Activated T-helper 17 cell treated with anti-CD3 and anti-CD28 coated beads, Interleukin-2, amount 50 U/mL, for 72 hours (primary cell): Measurements from ENCODE around the gene RPL37. TPM values are rescaled to one million over a fixed set of nuclear protein-coding genes. Genes with fewer than 3 reads are reported as not detected.
"Not testable (repeated sequence)": the region's sequence is repeated elsewhere in the genome, so short reads cannot be mapped to it uniquely, and the experiment has no call there.

Experiments used
- ATAC-seq: fragments of 150-1000 bp; cut with Tn5 transposase; replicated peaks from 2 replicates; pipeline ENCODE4 v1.10.0; 2021; ENCODE audit warnings: mild to moderate bottlenecking, moderate library complexity
- H3K27ac Mint-ChIP-seq: one replicate; pipeline ENCODE4 v1.8.0; 2022; ENCODE audit warnings: mixed read lengths
- H3K27me3 Mint-ChIP-seq: one replicate; pipeline ENCODE4 v1.8.0; 2022; ENCODE audit warnings: mixed read lengths
- H3K36me3 Mint-ChIP-seq: one replicate; pipeline ENCODE4 v1.8.0; 2022; ENCODE audit warnings: low read depth, mild to moderate bottlenecking, mixed read lengths
- H3K4me1 Mint-ChIP-seq: one replicate; pipeline ENCODE4 v1.8.0; 2022; ENCODE audit warnings: mixed read lengths
- H3K4me3 Mint-ChIP-seq: one replicate; pipeline ENCODE4 v1.8.0; 2022; ENCODE audit warnings: mild to moderate bottlenecking, mixed read lengths
- H3K9me3 Mint-ChIP-seq: one replicate; pipeline ENCODE4 v1.8.0; 2022; ENCODE audit warnings: mixed read lengths
- total RNA-seq, 2 donors: library from RNA; stranded (reverse); gene quantifications; one replicate each; pipeline ENCODE4 v1.2.3, GENCODE V29; 2022

The RPL37 gene
- total RNA-seq, 2 donors from 2014 or later = 1,599 to 2,067 TPM

DNA sequence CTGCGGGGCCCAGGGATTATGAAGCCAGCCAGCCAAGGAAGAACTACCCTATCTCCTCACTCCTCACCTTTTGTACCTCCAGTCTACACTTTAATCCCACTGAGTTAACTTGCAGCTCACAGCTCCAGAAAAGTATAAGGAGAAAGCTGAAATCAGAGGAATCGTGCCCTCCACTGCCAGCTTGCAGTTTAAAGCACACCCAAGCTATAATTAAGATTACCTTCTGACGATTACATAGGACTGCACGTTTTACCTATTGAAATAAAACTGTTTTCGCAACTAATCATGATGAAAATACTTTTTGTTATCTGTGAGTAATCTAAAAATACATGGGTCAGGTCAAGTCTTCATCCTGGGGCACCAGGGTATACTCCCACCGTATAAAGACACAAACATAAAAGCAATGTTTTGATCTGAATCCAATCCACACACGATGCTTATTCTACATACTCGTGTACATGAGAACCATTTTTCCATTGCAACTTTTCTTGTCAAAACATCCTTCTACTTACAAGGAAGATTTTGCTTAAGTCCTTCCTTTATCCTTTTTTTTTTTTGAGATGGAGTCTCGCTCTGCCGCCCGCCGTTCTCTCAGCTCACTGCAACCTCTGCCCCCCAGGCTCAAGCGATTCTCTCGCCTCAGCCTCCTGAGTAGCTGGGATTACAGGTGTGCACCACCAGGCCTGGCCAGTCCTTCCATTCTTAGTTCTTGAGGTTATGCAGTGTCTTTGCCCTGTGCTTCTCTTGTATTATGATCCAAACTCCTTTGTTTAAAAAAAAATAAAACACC is 7.6 kb downstream of the RPL37 start:
- Mint-ChIP-seq H3K4me3 (no peak overlapping the region), H3K27ac (peak overlapping the region; percentile 45), H3K9me3 (no peaks in the 10 kb centered on the region), H3K27me3 (no peaks in the 10 kb centered on the region), H3K36me3 (peaks cover 72% of the 10 kb centered on the region), H3K4me1 (peaks cover 30% of the 10 kb centered on the region)
- no peak for ATAC-seq

DNA sequence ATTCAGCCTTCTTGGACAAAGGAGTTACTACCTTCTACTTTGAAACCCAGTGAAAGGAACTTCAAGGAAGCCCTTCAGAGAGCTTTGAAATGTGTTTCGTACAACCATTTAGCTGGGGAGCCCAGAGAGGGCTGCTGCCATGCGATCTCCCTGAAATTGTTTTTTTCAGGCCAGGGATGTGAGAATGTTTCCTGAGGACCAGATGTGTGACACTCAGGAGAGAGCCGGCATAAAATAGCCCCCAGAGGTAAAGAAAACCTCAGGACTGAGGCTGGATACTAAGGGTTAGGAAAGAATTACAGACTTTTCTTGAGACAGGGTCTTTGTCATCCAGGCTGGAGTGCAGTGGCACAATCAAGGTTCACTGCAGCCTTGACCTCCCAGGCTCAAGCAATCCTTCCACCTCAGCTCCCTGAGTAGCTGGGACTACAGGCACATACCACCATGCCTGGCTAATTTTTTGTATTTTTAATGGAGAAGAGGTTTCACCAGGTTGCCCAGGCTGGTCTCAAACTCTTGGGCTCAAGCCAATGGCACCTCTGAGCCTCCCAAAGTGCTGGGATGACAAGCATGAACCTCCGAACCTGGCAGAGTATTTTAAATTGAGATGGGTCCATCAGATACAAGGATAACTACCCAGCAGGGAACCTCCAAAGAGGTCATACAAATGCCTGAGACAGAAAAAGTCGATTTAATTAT is 8.4 kb downstream of the RPL37 start:
- no peak for ATAC-seq
- H3K4me3 Mint-ChIP-seq = no peak overlapping the region
- peak overlapping the region; percentile 45 for H3K27ac Mint-ChIP-seq
- no peaks in the 10 kb centered on the region for H3K9me3 Mint-ChIP-seq
- H3K36me3 Mint-ChIP-seq = peaks cover 65% of the 10 kb centered on the region
- H3K4me1 Mint-ChIP-seq = peaks cover 23% of the 10 kb centered on the region
- H3K27me3 Mint-ChIP-seq = no peaks in the 10 kb centered on the region

DNA sequence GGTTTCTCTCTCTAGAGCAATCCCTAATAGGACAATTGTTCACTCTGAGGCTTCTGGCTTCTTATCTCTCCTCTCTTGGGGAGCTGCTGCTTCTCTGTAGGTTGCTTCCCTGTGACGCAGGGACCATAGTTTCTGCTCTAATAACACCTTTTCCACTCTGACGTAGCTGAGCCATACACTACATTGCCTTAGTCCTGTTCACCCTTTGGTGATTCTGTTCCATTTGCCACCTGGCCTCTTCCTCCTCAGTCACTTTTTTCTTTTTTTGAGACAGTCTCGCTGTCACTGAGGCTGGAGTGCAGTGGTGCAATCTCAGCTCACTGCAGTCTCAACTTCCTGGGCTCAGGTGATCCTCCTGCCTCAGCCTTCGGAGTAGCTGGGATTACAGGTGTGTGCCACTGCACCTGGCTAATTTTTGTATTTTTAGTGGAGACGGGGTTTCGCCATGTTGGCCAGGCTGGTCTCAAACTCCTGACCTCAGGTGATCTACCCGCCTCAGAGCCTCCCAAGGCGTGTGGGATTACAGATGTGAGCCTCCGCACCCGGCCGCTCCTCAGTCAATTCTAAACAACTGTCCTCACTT is 9.5 kb downstream of the RPL37 start:
- not testable (repeated sequence) for H3K27me3 Mint-ChIP-seq, H3K27ac Mint-ChIP-seq, H3K9me3 Mint-ChIP-seq, ATAC-seq, H3K4me3 Mint-ChIP-seq
- Mint-ChIP-seq H3K4me1 (peaks cover 21% of the 10 kb centered on the region), H3K36me3 (peaks cover 54% of the 10 kb centered on the region)

DNA sequence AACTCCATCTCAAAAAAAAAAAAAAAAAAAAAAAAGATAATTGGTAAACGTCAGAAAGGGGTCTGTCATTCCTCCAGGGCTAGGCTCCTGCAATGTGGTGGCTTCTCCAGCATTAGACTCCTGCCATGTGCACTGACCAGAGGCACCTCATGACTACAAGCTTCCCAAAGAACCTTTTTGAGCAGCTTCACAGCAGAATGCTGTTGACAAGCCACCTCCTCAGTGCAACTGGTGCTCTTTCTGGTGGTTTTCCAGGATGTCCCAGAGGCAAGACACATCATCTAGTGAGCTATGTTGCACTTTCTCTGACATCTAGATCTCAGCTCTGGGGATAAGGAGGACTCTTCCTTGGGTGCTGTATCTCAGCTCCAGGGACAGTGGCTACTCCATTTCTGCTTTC is 11.6 kb downstream of the RPL37 start:
- Mint-ChIP-seq H3K27ac (no peak overlapping the region), H3K27me3 (no peaks in the 10 kb centered on the region)

DNA sequence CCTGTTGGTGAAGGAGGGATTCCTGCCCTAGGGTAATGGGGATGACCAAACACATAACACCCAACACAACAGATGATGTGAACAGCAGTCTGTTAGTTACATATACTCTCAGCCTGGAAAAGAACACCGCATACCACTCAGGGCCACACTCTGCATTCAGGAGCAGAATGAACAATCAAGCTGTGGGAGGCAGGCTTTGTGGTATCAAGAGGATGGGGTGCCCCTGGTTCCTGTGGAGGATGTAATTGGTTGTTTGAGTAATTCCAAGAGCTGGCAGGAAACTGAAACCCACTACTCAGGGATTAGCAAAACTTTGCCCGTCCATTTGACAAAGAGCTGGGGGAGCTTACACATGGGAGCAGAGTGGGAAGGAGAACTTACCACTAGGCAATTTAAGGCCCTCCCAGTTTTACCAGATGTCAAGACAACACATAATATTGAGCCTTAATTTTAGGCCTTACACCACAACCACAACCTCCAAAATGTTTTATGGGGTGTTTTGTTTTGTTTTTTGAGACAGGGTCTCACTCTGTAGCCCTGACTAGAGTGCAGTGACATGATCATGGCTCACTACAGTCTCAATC is 21.2 kb downstream of the RPL37 start:
- Mint-ChIP-seq H3K4me3 (peak overlapping the region; percentile 61), H3K4me1 (peaks cover 7% of the 10 kb centered on the region), H3K27me3 (no peaks in the 10 kb centered on the region), H3K27ac (peak overlapping the region; percentile 94), H3K9me3 (no peaks in the 10 kb centered on the region), H3K36me3 (no peaks in the 10 kb centered on the region)
- ATAC-seq = peak; percentile 96

More for the DNA sequence above, 11.6 kb downstream of the RPL37 start:
- ATAC-seq = peak; percentile 16
- no peaks in the 10 kb centered on the region for H3K9me3 Mint-ChIP-seq
- no peak overlapping the region for H3K4me3 Mint-ChIP-seq
- H3K4me1 Mint-ChIP-seq = peaks cover 9% of the 10 kb centered on the region
- H3K36me3 Mint-ChIP-seq = peaks cover 33% of the 10 kb centered on the region

DNA sequence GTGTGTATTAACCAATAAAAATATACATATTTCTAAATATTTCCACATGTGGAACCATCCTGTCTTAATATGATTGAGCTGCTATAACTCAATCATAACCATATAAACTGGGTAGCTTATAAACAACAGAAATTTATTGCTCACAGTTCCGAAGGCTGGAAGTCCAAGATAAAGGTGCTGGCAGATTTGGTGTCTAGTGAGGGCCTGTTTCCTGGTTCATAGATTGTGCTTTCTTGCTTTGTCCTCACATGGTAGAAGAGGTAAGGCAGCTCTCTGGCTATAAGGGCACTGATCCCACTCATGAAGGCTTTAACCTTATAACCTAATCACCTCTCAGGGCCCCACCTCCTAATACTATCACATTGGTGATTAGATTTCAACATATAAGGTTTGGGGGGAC is 22.9 kb downstream of the RPL37 start:
- Mint-ChIP-seq H3K27me3 (no peaks in the 10 kb centered on the region), H3K36me3 (no peaks in the 10 kb centered on the region), H3K27ac (no peak overlapping the region), H3K4me1 (peaks cover 7% of the 10 kb centered on the region), H3K9me3 (no peaks in the 10 kb centered on the region), H3K4me3 (no peak overlapping the region)
- no peak for ATAC-seq

DNA sequence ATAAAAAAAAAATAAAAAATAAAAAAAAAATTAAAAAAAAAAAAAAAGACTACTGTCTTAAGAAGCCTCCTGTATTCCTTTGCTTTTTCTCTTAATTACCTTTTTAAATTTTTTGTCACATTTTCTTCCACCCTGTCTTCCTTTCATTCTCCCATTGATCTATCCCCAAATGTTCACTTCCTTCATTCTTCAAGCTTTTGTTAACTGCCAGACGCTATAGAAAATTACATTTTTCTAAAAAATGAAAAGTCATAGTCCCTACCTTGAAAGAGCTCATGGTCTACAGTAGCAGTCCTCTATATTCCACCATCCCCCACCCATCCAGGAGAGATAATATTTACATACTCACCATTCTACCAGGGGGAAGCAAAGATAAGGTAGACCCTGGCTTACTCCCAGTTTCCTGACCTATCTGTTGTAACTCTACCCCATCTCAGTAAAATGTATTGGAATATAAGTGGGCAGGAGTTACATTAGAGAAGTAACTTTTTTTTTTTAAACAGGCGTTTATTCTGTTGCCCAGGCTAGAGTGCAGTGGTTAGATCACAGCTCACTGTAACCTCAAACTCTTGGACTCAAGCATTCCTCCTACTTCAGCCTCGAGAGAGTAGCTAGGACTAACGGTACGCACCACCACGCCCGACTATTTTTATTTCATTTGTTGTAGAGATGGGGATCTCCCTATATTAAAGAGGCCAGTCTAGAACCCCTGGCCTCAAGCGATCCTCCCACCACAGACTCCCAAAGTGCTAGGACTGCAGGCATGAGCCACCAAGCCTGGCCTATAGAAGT is 33.1 kb downstream of the RPL37 start:
- Mint-ChIP-seq H3K9me3 (no peaks in the 10 kb centered on the region), H3K4me1 (peaks cover 8% of the 10 kb centered on the region)
- ATAC-seq = no peak

DNA sequence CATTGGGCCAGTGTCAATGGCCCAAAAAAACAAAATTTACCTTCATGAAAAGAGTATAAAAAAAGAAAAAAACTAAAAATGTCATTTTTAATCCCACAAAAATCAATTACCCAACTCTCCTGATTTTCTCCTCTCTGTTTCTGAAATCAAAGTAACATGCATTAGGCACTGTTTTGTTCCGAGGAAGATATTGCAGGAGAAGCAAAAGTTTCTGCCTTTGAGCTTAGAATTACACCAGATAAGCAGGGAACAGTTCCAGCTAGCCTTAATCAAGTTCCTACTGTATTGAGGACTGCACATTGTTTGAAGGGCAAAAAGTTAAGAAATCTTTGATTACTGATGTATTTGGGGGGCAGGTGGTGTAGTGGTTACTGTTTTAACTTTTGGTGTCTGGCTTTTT is 35.8 kb downstream of the RPL37 start:
- H3K4me3 Mint-ChIP-seq = peak overlapping the region; percentile 91
- no peak for ATAC-seq
- H3K36me3 Mint-ChIP-seq = peaks cover 36% of the 10 kb centered on the region
- H3K9me3 Mint-ChIP-seq = no peaks in the 10 kb centered on the region
- peaks cover 20% of the 10 kb centered on the region for H3K4me1 Mint-ChIP-seq
- H3K27ac Mint-ChIP-seq = peak overlapping the region; percentile 93
- peaks cover 8% of the 10 kb centered on the region for H3K27me3 Mint-ChIP-seq

More for the DNA sequence above, 33.1 kb downstream of the RPL37 start:
- Mint-ChIP-seq H3K36me3 (peaks cover 11% of the 10 kb centered on the region), H3K27me3 (peaks cover 8% of the 10 kb centered on the region), H3K4me3 (no peak overlapping the region), H3K27ac (no peak overlapping the region)

DNA sequence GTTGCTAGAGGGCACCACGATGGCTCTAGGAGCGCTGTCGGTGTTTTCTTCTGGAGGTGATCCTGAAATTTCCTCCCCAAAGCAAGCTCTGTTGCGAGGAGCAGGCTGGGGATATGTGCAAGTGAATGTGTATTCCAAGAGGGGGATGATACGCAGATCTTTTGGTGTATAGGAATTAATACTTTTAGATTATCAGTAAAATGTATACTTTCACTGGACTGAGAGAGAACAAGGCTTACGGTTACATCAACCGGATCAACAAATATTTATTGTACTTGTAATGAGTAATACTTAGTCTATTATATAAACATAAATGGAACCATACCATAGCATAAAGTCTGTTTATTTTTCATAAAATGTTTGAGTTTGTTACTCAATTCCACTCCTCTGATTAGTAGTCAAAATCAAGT is 36.2 kb downstream of the RPL37 start:
- Mint-ChIP-seq H3K9me3 (no peaks in the 10 kb centered on the region), H3K27ac (peak overlapping the region; percentile 93), H3K4me3 (peak overlapping the region; percentile 91), H3K27me3 (peaks cover 8% of the 10 kb centered on the region), H3K36me3 (peaks cover 41% of the 10 kb centered on the region), H3K4me1 (peaks cover 25% of the 10 kb centered on the region)
- ATAC-seq = no peak

DNA sequence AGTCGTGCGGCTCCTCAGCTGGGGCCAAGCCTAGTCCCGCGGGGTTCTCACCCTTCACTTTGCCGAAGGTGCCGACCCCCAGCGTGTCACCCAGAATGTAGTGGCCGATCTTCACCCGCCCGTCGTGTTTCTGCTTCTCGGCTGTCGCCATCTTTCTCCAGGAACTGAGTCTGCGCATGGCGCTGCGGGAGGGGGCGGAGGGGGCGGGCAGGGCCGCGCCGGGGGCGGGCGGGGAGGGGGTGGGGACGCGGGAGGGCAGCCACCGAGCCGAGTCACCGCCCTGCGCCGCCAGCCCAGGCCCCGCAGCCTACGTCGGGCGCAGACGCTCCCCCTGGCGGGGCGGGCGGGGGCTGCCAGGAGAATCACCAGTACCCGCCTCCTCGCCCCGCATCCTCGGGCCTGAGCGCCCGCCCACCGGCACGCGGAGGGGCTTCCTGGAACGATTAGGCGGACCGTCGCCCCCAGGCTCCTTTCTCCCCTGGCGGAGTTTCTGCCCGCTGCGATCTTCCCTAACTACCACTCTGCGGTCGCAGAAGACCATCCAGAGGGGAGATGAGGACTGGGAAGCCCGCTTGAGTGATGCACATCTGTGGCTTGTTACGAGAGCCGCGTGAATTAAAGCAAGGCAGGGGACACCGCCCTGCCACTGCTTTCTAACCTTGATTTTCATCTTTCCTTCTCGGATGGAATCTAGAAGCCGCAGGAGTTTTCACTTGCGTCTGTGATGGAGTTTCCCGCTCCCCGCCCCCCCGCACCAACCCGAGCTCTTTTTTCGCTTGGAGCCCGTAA is 36.8 kb downstream of the RPL37 start, which contains the start of gene PRKAA1:
TSS of gene PRKAA1 (minus strand) at position 363 of the 789 bp plus-strand sequence. CDS start at position 178, 185 bp downstream.
- ATAC-seq = peak; percentile 87

DNA sequence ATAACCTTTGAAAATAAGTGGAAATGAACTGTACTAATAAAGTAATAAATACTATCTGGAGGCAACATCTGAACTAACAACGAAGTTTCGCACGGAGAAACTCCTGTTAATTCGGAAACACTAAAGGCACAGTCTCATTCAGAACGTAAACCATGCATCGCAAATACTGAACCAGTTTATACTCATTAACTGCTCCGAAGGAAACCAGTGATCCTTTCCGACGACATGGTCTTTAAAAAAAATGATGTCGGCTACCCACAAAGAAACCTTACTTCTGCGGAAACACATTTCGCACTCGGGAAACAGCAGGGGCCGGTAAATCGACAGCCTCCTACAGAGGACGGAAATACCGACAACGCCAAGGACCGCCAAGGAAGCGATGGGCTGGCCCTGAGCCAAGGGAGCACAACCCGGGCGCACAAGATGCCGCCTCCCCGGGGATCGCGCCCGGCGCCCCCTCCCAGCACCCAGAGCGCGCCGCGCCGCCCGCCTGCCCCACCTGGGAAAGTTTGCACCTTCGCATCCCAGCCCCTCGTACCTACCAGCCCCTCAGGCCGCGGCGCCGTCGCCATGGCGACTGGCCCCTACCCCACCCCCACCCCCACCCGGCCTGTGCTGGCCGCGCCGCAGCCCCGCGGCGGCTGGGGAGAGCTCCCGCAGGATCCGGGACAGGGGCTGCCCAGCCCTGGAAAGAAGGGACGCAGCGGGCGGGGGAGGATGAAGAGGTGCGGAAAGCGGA is 37.6 kb downstream of the RPL37 start:
- Mint-ChIP-seq H3K27me3 (peaks cover 8% of the 10 kb centered on the region), H3K27ac (peak overlapping the region; percentile 93), H3K36me3 (peaks cover 49% of the 10 kb centered on the region), H3K9me3 (no peaks in the 10 kb centered on the region), H3K4me3 (peak overlapping the region; percentile 91), H3K4me1 (peaks cover 29% of the 10 kb centered on the region)
- peak; percentile 51 for ATAC-seq

More for the DNA sequence above, 36.8 kb downstream of the RPL37 start, which contains the start of gene PRKAA1:
- H3K27me3 Mint-ChIP-seq = peaks cover 8% of the 10 kb centered on the region
- H3K27ac Mint-ChIP-seq = peak within 1 kb of the TSS; percentile 93
- peaks cover 47% of the 10 kb centered on the region for H3K36me3 Mint-ChIP-seq
- H3K4me3 Mint-ChIP-seq = peak within 1 kb of the TSS; percentile 91
- no peaks in the 10 kb centered on the region for H3K9me3 Mint-ChIP-seq
- H3K4me1 Mint-ChIP-seq = peaks cover 29% of the 10 kb centered on the region

DNA sequence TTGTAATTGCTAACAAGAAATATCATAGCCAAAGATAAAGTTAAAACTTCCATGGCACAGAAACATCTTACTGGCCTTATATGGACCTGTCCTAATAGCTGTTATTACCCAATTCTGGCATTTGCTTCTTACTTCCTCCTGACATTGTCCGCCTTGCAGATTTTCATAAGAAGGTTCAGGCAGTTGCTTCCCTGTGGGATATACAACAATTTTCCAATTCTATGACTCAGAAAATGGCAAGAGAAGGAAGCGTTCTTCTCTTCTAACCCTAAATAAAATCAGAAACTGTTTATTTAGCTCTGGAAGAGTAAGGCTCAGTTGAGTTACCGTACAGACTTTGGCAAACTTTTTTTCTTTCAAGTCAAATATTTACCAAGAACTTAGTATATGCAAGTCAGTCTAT is 38.5 kb downstream of the RPL37 start:
- peak overlapping the region; percentile 91 for H3K4me3 Mint-ChIP-seq
- H3K36me3 Mint-ChIP-seq = peaks cover 49% of the 10 kb centered on the region
- peaks cover 8% of the 10 kb centered on the region for H3K27me3 Mint-ChIP-seq
- peaks cover 29% of the 10 kb centered on the region for H3K4me1 Mint-ChIP-seq
- H3K9me3 Mint-ChIP-seq = no peaks in the 10 kb centered on the region
- H3K27ac Mint-ChIP-seq = peak overlapping the region; percentile 93
- ATAC-seq = no peak
